Measurements from ENCODE around the gene RNF223. TPM values are rescaled to one million over a fixed set of nuclear protein-coding genes. Genes with fewer than 3 reads are reported as not detected.

RNF223 gene
- total and polyA plus RNA-seq, 4 donors = 0.14 TPM; not detected in 3

GRCh38 chr1:1089731-1090423, 15.8 kb upstream of the RNF223 start:
- H3K4me1 ChIP-seq (ENCODE audit: control insufficient read depth in 4 of 4, insufficient read depth in 4 of 4, low read length in 3 of 4) = no peaks in the 10 kb centered on the region
- TF ChIP-seq HNF4G (IDR thresholded peaks at IDR 0.05) (no peak), REST (IDR thresholded peaks at IDR 0.05) (no peak), FOXA2 (IDR thresholded peaks at IDR 0.05) (no peak), ATF3 (IDR thresholded peaks at IDR 0.05) (no peak), SP1 (IDR thresholded peaks at IDR 0.05) (no peak), FOXA1 (IDR thresholded peaks at IDR 0.05) (no peak), JUND (IDR thresholded peaks at IDR 0.05) (no peak), HNF4A (conservative IDR thresholded peaks at IDR 0.05) (no peak), RAD21 (IDR thresholded peaks at IDR 0.05) (no peak), NR2F2 (IDR thresholded peaks at IDR 0.05) (no peak), RXRA (IDR thresholded peaks at IDR 0.05) (no peak), TAF1 (conservative IDR thresholded peaks at IDR 0.05) (no peak), ZBTB33 (IDR thresholded peaks at IDR 0.05) (no peak)
- no peaks in the 10 kb centered on the region for H3K36me3 ChIP-seq (ENCODE audit: control insufficient read depth in 4 of 4, insufficient read depth in 3 of 4, low read depth in 1 of 4, low read length in 3 of 4)
- no peak overlapping the region for H3K4me3 ChIP-seq (ENCODE audit: low read depth in 1 of 3, low read length in 3 of 3)
- H3K9ac ChIP-seq (ENCODE audit: low read depth in 1 of 2, low read length in 2 of 2) = no peak overlapping the region
- no peak overlapping the region for H3K27ac ChIP-seq (ENCODE audit: low read depth in 1 of 2, low read length in 2 of 2)
- no peaks in the 10 kb centered on the region for H3K27me3 ChIP-seq (ENCODE audit: control insufficient read depth in 4 of 4, insufficient read depth in 4 of 4, low read length in 3 of 4)
- 95% methylated on average over 22 of the region's 22 CpGs for WGBS
- DNase-seq (ENCODE audit: low spot score) = no peak
- H3K9me3 ChIP-seq (ENCODE audit: control insufficient read depth in 4 of 4, low read length in 3 of 4) = no peaks in the 10 kb centered on the region

- no peaks in the 10 kb centered on the region for H3K9me3 ChIP-seq (ENCODE audit: control insufficient read depth in 4 of 4, low read length in 3 of 4)
- DNase-seq (ENCODE audit: low spot score) = no peak
- no peak overlapping the region for H3K27ac ChIP-seq (ENCODE audit: low read depth in 1 of 2, low read length in 2 of 2)
- no peaks in the 10 kb centered on the region for H3K4me1 ChIP-seq (ENCODE audit: control insufficient read depth in 4 of 4, insufficient read depth in 4 of 4, low read length in 3 of 4)
- no peak overlapping the region for H3K4me3 ChIP-seq (ENCODE audit: low read depth in 1 of 3, low read length in 3 of 3)
- H3K36me3 ChIP-seq (ENCODE audit: control insufficient read depth in 4 of 4, insufficient read depth in 3 of 4, low read depth in 1 of 4, low read length in 3 of 4) = no peaks in the 10 kb centered on the region
- H3K9ac ChIP-seq (ENCODE audit: low read depth in 1 of 2, low read length in 2 of 2) = no peak overlapping the region
- WGBS = 96% methylated on average over 46 of the region's 46 CpGs
- H3K27me3 ChIP-seq (ENCODE audit: control insufficient read depth in 4 of 4, insufficient read depth in 4 of 4, low read length in 3 of 4) = no peaks in the 10 kb centered on the region
- no peak for TF ChIP-seq EGR1 (IDR thresholded peaks at IDR 0.05; ENCODE audit: low read depth in 2 of 2)
- TF ChIP-seq RXRA (IDR thresholded peaks at IDR 0.05) = no peak
- no peak for TF ChIP-seq HNF4A (conservative IDR thresholded peaks at IDR 0.05)
- no peak for TF ChIP-seq GABPA (IDR thresholded peaks at IDR 0.05 in 1 of 2, conservative IDR thresholded peaks at IDR 0.05 in 1 of 2)
- TF ChIP-seq ZBTB33 (IDR thresholded peaks at IDR 0.05) = no peak
- TF ChIP-seq SP1 (IDR thresholded peaks at IDR 0.05) = no peak
- no peak for TF ChIP-seq RAD21 (IDR thresholded peaks at IDR 0.05)
- no peak for TF ChIP-seq CTCF (IDR thresholded peaks at IDR 0.05; ENCODE audit: low read depth, low read length, missing input control)
- TF ChIP-seq MAX (IDR thresholded peaks at IDR 0.05) = no peak
These were observed 14.9 kb upstream of the RNF223 start for GRCh38 chr1:1088801-1089680.

All from liver (tissue), 9 donors.